HG02938 (cell line): Measurements from ENCODE around the gene RUFY3.
"Not testable (repeated sequence)": the region's sequence is repeated elsewhere in the genome, so short reads cannot be mapped to it uniquely, and the experiment has no call there.

ENCODE experiments used
- ATAC-seq: cut with Tn5 transposase; IDR thresholded peaks from one replicate; pipeline ENCODE4 v1.9.1; 2021; ENCODE audit warnings: mild to moderate bottlenecking, moderate library complexity; ENCODE audit not compliant: unreplicated experiment

RUFY3 gene

DNA sequence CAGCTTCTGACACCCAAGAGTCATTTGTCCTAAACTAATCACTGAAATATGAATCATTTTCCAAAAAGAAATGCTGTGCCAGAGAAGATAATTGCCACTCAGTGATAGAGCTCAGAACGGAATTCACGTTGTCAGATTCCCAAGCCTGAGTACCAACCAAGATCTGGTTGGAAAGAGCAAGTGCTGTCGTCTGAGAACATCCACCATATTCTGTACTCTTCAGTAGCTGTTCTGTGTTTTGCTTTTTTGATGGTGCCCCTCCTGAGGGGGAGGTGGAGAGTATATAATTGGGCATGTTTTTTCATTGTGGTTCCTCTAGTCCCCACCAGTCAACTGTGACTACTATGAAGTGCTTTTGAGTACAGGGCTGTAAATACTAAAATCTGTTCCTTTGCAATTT lies 13.2 kb downstream of the RUFY3 start:
- ATAC-seq: peak; percentile 14

DNA sequence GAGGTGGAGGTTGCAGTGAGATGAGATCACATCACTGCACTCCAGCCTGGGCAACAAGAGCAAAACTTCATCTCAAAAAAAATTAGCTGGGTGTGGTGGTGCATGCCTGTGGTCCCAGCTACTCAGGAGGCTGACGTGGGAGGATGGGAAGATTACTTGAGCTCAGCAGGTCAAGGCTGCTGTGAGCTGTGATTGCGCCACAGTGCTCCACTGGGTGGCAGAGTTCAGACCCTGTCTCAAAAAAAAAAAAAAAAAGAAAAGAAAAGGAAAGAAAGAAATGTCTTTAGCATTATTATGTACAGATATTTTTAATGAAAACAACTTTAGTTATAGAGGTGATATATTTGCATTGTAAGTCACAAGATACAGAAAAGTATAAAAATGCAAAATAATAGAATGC lies 14.2 kb downstream of the RUFY3 start:
- ATAC-seq: not testable (repeated sequence)

DNA sequence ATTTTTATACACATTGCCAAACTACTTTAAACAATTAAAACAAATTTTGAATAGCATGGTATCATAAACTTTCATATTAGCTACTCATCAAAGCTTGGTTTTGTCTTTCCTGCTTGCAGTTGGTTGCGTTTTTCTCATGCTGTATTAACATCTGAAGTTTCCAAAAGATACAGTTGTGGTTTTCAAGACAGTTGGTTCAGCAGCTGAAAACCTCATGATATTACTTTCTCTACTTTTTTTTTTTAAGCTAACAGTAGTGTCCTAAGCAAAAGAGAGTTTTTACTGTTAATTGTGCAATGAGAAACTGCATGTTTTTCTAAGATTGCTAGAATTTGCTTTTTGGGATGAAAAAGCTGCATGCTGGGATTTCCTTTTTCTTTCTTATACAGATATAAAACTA lies 15.2 kb downstream of the RUFY3 start:
- no peak for ATAC-seq

DNA sequence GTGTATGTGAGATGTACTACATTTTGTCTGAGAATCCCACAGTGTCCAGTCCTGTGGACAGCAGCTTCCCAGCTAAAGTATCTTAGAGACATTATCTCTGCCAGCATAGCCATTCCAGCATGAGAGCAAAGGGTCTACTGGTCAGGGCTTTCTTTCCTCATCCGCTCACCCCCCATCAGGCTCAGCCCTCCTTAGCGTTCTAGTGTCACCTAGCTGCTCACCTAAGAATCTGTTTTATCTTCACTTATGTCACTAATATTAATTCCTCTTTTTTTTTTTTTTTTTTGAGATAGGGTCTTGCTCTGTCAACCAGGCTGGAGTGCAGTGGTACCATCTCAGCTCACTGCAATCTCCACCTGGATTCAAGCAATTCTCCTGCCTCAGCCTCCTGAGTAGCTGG lies 15.6 kb downstream of the RUFY3 start:
- ATAC-seq: no peak

- ATAC-seq: no peak
Observed at GRCh38 chr4:70739496-70740337, 18.0 kb downstream of the RUFY3 start.

GRCh38 chr4:70741867-70742658 lies 20.3 kb downstream of the RUFY3 start:
- ATAC-seq: no peak

DNA sequence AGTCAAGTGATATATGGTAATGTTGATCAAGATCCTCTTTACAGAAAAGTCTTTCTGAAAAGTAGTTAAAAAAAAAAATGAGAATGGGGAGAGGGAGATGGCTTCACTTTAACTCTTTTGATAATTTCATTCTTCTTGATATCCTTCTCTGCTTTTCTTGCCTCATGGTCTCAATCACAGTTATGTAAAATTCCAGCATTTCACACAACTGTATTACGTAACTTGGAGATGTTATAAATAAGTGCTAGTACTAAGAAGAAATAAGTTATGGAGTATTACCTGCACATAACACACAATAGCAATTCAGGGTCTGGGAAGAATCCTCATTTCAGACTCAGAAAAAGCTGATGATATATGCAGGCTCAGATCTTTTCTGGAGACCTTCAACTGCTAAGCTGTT lies 22.0 kb downstream of the RUFY3 start:
- no peak for ATAC-seq

DNA sequence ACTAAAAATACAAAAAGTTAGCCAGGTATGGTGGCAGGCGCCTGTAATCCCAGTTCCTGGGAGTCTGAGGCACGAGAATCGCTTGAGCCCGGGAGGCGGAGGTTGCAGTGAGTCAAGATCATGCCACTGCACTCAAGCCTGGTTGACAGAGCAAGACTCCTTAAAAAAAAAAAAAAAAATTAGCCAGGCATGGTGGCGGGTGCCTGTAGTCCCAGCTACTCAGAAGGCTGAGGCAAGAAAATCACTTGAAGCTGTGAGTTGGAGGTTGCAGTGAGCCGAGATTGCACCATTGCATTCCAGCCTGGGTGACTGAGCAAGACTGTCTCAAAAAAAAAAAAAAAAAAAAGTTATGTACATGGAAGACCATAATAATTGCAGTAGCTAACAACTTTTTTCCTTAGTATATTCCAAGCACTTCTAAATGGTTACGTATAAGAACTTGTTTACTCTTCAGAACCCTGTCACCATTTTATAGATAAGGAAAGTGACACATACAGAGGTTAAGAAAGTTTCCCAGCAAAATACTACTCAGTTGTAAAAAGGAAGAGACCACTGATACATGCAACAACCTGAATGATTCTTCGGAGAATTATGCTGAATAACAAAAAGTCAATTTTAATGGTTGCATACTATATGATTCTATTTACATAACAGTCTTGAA lies 24.5 kb downstream of the RUFY3 start:
- no peak for ATAC-seq

GRCh38 chr4:70747874-70748273 lies 26.1 kb downstream of the RUFY3 start:
- no peak for ATAC-seq

DNA sequence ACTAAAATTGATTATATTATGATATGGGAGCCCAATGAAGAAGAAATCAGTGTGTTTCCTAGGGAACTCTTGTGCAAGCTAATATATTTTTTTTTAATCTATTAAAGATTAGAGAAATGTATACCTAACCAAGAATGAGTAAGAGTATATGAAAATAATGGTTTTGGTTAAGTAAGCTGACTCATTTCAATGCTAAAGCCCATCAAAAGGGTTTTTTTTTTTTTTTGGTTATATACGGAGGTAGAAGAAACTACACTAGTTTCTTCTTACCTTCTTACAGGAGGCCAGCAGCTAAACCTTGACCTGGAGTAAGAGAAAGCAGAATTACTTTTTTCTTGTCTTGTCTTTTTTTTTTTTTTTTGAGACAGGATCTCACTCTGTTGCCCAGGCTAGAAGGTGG lies 27.5 kb downstream of the RUFY3 start:
- peak; percentile 91 for ATAC-seq

GRCh38 chr4:70752236-70752635 lies 30.5 kb downstream of the RUFY3 start:
- no peak for ATAC-seq

DNA sequence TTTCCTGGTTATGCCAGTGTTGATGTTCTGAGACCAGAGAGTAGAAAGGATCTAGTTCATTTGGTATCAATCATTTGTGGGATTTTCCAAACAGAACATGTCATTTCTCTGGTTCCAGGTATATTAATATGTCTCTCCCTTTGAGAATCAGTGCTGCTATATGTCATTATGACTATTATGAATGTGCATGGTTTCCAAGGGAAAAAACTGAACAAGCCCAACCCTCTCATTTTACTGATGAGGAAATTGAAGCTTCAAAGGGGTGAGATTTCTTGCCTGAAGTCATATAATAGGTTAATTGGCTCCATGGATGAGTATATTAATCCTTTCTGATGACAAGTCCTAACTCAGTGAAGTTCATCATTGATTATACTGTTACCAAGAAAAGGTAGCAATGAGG lies 31.9 kb downstream of the RUFY3 start:
- no peak for ATAC-seq

DNA sequence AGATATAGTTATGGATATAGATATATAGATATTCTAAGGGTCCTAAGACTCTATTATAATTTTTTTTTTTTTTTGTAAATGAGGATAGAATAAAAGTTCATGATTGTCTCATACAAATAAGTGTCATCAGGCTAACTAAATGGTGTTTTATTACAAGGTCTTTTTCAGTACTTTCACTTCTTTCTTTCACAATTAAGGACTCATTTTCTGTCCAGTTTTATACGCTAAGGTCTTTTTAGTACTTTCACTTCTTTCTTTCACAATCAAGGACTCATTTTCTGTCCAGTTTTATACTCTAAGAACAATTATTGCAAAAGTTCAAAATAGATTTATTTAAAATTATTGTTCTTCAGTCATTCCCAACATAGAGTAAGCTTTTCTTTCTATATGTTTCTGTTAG lies 32.7 kb downstream of the RUFY3 start:
- peak; percentile 80 for ATAC-seq

GRCh38 chr4:70754990-70755688 lies 33.4 kb downstream of the RUFY3 start:
- ATAC-seq: peak; percentile 47

GRCh38 chr4:70759126-70759525 lies 37.4 kb downstream of the RUFY3 start:
- ATAC-seq: no peak

GRCh38 chr4:70759627-70760026 lies 37.9 kb downstream of the RUFY3 start:
- ATAC-seq: no peak

DNA sequence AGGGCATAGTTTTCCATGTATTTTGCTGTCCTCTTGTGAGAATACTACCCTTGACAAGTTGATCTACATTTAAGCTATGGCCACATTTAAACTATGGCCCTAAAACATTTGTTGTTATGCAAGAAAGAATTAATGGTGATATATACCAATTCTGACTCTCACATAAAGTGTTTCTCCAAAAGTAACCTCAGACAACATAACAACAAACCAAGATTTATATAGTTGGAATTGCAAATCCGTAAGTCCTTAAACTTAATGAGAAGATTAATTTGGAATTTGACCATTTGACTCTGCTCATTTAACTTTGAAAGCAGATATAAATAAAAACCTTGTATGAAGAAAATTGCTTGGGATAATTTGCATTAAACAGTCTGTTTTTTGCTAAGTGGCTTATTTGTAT lies 38.9 kb downstream of the RUFY3 start:
- ATAC-seq: no peak

DNA sequence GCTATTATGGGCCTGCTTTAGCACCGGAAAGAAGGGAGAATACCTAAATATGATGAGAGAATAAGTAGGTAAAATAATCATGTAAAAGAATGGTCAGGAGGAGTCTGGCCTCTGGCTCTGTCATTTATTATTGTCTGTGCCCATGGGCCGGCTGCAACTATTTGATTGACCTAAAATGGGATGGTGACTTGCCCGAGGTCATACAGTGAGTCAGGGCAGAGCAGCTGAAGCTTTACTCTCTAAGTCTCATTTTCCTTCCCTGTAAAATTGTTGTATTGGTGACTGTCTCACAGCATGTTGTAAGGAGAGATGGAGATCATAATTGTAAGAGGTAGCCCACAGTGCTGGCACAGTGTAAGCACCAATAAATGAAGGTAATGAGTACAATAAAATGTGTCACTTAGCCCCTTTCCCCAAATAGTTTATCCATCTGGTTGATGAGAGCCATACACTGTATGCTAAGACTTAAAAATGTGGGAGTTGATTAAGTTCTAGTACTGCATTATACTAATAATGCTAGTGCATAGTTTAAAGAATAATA lies 39.6 kb downstream of the RUFY3 start:
- no peak for ATAC-seq

DNA sequence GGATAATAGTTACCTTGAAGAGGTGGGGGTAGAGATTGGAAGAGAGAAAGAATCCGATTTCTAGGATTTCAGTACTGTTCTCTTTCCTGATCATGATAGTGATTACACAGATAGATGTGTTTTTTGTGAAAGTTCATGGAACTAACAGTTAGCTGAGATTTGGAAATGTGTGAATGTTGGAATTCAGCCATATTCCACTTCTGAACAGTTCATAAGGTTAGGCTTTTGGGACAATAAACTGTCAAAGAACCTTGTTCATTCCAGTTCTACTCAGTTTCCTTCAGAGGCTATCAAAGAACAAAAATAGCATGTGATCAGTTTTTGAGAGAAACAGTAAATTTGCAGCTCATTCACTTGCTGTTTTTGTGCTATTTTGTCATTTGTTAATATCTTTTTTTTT lies 43.6 kb downstream of the RUFY3 start:
- ATAC-seq: no peak

GRCh38 chr4:70768301-70768948 lies 46.7 kb downstream of the RUFY3 start:
- no peak for ATAC-seq
